Lower leg skin (tissue), 4 donors: Measurements from ENCODE around the gene CEACAM4. TPM values are rescaled to one million over a fixed set of nuclear protein-coding genes. Genes with fewer than 3 reads are reported as not detected.
A peak's percentile ranks its signal among the peaks of the same experiment; 100 is the strongest.

Source experiments
- DNase-seq, 2 donors: peaks; one replicate each; pipeline ENCODE4 v3.0.0-alpha.2; 2019; ENCODE audit warnings: low spot score in 2 of 2
- H3K4me3 ChIP-seq: fragments of 200-600 bp; sonication (generic); 2 replicates; pipeline ENCODE4 v1.5.1; 2017; ENCODE audit warnings: mild to moderate bottlenecking, low read depth; ENCODE audit not compliant: poor library complexity, severe bottlenecking
- POLR2A ChIP-seq, 2 donors: fragments of 450-650 bp; IDR thresholded peaks; one replicate each; pipeline ENCODE4 v1.6.1; 2016 to 2017; ENCODE audit warnings: antibody characterized with exemption in 2 of 2, mild to moderate bottlenecking in 1 of 2, moderate library complexity in 1 of 2
- WGBS, 2 donors: methylation state at CpG; one replicate each; pipeline ENCODE4 v1.1.5; 2018; 5-methylcytosine and 5-hydroxymethylcytosine counted together
- intact Hi-C: fragments of 100-400 bp; cut with DNase I; formaldehyde crosslinking; loops from one replicate; pipeline ENCODE4 v1.15.0; 2023; ENCODE audit warnings: low total_unique reads
- total RNA-seq, 4 donors: library from RNA; depleted of rRNA; stranded (reverse); fragments of >200 nt; gene quantifications; one replicate each; pipeline ENCODE4 v1.1.0, GENCODE V29; 2016
- TF ChIP-seq, protein P1 (sequence below), 3 donors: fragments of 450-650 bp; IDR thresholded peaks; one replicate each; pipeline ENCODE4 v1.5.1; 2016; ENCODE audit warnings: antibody characterized with exemption in 3 of 3, mild to moderate bottlenecking in 3 of 3, moderate library complexity in 2 of 3

Gene CEACAM4
- total RNA-seq, 4 donors from 2014 or later, result 0.84 to 0.88 TPM; not detected in 2

DNA sequence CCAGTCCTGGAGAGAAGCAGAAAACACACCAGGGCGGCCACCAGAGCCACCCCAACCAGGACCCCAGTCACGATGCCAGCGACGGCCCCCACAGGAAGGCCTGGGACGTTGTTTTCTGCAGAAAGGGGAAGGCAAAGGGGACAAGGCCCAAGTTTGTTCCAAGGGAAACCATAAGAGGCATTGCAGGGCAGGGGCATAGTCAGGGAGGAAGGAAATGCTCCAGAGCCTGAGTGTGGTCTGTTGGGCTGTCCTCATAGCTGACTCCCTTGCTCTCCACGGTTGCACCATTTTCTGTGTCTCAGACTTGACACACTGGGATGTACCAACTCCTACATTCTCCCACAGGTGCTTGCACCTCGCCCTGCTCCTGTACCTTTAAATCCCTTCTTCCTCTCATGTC is 5.2 kb downstream of the CEACAM4 start:
- 52 to 53% methylated on average over 7 of the region's 7 CpGs for WGBS, 2 donors
- H3K4me3 ChIP-seq, result no peak overlapping the region
- peak in 1 of 2 donors; percentile 13 for DNase-seq
- intact Hi-C loops, result no loop called here
- TF ChIP-seq, protein P1, sequence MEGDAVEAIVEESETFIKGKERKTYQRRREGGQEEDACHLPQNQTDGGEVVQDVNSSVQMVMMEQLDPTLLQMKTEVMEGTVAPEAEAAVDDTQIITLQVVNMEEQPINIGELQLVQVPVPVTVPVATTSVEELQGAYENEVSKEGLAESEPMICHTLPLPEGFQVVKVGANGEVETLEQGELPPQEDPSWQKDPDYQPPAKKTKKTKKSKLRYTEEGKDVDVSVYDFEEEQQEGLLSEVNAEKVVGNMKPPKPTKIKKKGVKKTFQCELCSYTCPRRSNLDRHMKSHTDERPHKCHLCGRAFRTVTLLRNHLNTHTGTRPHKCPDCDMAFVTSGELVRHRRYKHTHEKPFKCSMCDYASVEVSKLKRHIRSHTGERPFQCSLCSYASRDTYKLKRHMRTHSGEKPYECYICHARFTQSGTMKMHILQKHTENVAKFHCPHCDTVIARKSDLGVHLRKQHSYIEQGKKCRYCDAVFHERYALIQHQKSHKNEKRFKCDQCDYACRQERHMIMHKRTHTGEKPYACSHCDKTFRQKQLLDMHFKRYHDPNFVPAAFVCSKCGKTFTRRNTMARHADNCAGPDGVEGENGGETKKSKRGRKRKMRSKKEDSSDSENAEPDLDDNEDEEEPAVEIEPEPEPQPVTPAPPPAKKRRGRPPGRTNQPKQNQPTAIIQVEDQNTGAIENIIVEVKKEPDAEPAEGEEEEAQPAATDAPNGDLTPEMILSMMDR (IDR thresholded peaks at IDR 0.05), result no peak
- TF ChIP-seq POLR2A (IDR thresholded peaks at IDR 0.05), result no peak

DNA sequence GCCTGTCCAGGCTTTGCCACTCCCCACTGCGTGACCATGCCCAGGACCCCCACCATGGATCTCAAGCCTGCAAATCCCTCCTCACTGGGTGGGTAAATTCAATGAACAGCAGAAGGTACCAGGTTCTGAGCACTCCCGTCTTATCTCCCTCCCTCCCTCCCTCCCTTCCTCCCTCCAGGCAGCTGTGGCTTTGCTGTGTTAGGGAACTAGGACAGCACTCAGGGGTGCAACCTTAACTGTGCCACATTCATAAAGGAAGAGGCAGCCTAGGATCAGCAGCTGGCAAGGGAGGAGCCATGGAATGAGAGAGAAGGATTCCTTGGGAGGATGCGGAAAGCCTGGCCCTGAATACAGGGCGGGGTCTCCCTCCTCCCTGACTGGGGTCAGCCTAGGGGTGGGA is 5.6 kb downstream of the CEACAM4 start:
- 34 to 73% methylated on average over 3 to 4 of the region's 4 CpGs for WGBS, 2 donors
- TF ChIP-seq POLR2A (IDR thresholded peaks at IDR 0.05), result no peak
- TF ChIP-seq, protein P1 (IDR thresholded peaks at IDR 0.05), result no peak
- intact Hi-C loops, result no loop called here
- peak in 1 of 2 donors; percentile 7 for DNase-seq
- no peak overlapping the region for H3K4me3 ChIP-seq

DNA sequence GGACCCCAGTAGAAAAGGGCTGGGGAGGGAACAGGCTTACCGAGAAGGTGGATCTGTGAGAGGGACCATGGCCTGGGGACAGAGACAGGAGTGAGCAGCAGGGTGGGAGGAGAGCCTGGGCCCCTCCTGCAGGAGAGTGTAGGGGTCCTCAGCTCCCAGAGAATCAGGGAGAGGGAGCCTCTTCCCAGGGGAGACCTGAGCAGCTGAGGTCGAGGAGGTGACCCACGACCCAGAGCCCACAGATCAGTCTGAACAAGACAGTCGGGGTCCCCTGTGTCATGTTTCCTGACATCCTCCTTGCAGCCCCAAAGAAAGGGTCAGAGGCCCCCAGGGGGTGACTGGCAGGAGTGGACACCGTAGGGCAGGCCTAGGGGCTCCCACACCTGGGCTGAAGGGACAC is 6.7 kb downstream of the CEACAM4 start:
- no peak for TF ChIP-seq POLR2A (IDR thresholded peaks at IDR 0.05)
- TF ChIP-seq, protein P1 (IDR thresholded peaks at IDR 0.05), result no peak
- intact Hi-C loops, result no loop called here
- H3K4me3 ChIP-seq, result no peak overlapping the region
- WGBS, 2 donors, result 55 to 77% methylated on average over 2 to 5 of the region's 5 CpGs
- peak in 1 of 2 donors; percentile 7 for DNase-seq

DNA sequence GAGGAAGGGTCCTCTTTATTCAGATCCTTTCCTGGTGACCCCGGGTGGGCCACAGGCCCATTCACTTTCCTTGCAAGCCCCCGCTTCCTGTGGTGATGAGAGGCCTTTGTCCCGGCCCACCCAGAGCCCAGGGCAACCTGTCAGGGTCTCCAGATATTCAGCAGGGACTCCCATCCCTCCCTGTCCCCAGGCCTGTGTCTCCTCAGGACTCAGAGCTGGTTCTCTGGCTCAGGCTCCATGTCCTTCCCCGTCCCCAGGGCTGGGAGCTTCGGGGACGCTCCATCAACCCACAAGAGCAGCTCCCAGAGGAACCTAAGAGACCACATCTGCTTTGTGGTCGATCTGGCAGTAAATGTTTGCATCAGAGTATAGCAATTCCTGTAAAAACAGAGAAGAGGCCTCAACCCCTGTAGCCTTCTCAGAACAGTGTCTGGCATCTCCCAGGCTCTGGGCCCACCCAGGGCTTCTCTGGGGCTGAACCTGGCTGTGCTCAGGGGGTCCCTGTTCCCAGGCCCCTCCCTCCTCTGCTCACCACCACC is 7.8 kb downstream of the CEACAM4 start:
- peak in 1 of 2 donors; percentile 8 for DNase-seq
- intact Hi-C loops, result no loop called here
- no peak overlapping the region for H3K4me3 ChIP-seq
- TF ChIP-seq, protein P1 (IDR thresholded peaks at IDR 0.05), result no peak
- TF ChIP-seq POLR2A (IDR thresholded peaks at IDR 0.05), result no peak
- 46 to 53% methylated on average over 7 of the region's 7 CpGs for WGBS, 2 donors

DNA sequence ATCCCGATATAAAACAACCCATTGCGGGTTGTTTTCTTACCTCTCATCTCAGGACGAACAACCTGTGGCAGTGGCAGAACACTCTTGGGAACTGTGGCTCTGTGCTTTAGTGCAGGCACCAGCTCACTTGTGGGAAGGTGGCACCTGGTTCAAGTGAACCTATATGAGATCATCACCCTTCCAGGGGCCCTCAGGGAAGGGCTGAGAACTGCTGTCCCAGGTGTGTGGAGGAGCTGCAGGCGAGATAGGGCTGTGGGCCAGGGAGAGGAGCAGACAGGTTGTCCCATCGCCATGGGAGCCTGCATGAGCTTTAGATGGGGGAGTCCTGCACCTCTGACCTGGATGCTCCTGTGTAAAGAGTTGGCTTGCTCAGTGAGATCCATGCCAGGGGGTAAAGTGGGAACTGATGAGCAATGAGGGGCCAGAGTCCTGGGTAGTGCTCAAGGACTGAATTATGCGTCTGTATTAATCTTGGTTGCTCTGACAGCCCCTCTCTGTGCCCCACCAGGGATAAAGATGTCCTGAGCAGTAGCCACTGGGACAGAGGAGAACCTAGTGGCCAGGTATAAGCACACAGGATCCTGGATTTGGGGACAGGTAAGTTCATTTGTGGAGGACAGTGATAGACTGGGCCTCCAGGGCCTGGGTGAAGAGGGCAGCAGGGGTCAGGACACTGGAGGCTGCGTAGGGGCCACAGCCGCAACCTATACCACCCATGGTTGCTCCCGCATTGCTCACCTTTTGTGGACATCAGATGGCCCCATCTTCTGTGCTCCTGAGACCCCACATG is 8.7 kb downstream of the CEACAM4 start:
- intact Hi-C loops, result no loop called here

More for the DNA sequence above, 8.7 kb downstream of the CEACAM4 start:
- TF ChIP-seq, protein P1 (IDR thresholded peaks at IDR 0.05), result no peak
- TF ChIP-seq POLR2A (IDR thresholded peaks at IDR 0.05), result no peak
- 81 to 82% methylated on average over 9 of the region's 9 CpGs for WGBS, 2 donors
- DNase-seq, result no peak
- no peak overlapping the region for H3K4me3 ChIP-seq
